Stimulated activated CD4-positive, alpha-beta T cell treated with anti-CD3 and anti-CD28 coated beads, TNF-alpha, amount 100 ng/mL, for 24 hours (primary cell): Measurements from ENCODE around the gene KIAA0586.

Experiments used
- DNase-seq, 3 experiments: peaks; one replicate each; pipeline ENCODE4 v3.0.0-alpha.2; 2020; ENCODE audit warnings: low read depth in 3 of 3

Gene KIAA0586

DNA sequence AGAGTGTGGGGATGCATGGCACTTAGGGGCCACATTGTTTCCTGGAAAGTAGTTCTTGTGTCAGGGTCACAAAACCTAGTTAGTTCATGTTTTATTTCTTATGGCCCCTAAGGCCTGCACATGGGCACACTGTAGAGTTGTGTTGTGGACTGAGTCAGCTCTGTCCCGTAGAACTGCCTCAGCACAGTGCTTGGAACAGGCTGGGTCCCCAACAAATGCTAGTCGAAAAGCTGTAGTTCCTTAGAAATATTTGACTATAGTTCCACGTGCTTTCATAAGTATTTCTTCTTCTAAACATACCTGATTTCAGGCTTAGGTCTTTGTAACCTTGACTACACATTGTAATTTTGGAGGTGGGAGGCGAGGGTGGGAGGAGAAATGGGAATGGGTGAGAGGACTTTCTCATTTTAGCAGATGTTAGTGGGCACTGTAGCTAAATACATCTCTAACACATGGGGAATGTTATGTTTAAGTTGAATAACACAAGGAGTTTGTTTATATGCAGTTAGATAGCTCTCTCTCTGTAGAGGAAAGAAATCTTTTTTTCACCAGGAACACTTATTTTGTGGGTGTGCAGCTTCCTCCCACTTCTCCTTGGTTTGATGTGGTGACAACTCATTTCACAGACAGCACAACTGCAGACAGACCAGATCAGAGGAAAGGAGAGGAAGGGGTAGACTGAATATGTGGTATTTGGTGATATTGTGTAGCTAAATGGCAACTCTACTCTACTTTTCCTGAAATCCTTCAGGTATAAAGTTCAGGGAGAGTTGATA is 170.7 kb downstream of the KIAA0586 start:
- DNase-seq: no peak

DNA sequence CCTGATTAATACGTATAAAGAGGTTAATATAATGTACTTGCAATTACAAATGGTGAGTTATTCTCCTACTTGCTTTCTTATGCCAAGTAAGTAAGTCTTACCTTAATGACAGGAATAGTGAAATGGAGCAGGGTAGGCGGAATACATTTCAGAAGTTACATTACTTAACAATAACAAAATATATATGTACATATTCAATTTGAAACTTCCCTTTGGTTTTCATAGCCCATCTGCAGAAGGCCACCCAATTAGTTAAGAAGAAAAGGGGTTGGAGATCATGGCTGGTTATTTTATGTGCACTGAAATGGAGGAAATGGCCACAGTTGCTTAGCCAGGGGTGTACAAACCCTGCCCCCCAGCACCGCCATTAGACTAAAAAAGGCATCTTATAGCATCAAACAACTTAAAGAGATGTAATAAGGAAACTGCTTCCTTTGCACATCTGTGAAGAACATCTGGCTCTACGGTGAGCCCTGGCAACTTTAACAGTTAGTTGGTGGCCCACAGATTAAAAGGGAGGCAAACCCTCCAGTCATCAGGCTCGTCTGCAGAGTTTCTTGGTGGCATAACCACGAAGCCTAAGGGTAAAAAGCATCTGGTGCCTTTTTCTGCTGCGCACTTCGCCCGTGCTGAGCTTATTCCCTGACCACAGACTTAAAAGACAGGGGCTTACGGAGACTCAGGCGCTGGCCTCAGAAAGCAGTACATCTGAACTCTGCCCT is 171.4 kb downstream of the KIAA0586 start:
- DNase-seq: no peak

DNA sequence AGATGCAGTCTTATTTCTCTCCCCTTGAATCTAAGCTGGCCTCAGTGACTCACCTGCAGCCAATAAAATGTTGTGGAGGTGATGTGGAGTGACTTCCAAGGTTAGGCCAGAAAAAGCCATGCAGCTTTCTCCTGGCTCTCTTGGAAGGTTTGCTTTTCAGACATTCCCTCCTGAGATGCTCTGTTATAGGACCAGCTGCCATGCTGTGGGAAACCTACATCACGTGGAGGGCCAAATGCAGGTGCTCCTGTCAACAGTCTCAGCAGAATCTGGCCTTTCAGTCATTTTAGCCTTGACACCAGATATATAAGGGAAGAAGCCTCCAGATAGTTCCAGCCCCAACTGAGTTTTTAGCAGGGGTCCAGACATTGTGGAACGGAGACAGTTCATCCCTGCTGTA is 172.2 kb downstream of the KIAA0586 start:
- no peak for DNase-seq
